Stimulated activated CD8-positive, alpha-beta memory T cell treated with anti-CD3 and anti-CD28 coated beads, Interleukin-7, amount 100 ng/mL, for 48 hours (primary cell): ENCODE measurements around the gene ZNF41.
"Not testable (repeated sequence)": the region's sequence is repeated elsewhere in the genome, so short reads cannot be mapped to it uniquely, and the experiment has no call there.

ENCODE experiments used
- DNase-seq, 2 donors: peaks; one replicate each; pipeline ENCODE4 v3.0.0-alpha.2; 2020; ENCODE audit warnings: low read depth in 1 of 2; ENCODE audit errors: extremely low read depth in 1 of 2

The ZNF41 gene

DNA sequence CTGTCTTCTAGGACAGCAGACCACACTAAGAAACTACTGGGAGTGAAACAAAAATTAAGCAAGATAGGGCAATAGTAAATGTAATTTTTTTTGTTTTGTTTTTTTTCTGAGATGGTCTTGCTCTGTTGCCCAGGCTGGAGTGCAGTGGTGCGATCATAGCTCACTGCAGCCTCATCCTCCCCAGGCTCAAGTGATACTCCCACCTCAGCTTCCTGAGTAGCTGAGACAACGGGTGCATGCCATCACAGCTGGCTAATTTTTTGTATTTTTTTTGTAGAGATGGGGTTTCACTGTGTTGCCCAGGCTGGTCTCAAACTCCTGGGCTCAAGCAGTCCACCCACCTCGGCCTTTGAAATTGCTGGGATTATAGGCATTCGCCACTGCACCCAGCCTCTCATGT is 9.1 kb upstream of the ZNF41 start:
- not testable (repeated sequence) for DNase-seq

DNA sequence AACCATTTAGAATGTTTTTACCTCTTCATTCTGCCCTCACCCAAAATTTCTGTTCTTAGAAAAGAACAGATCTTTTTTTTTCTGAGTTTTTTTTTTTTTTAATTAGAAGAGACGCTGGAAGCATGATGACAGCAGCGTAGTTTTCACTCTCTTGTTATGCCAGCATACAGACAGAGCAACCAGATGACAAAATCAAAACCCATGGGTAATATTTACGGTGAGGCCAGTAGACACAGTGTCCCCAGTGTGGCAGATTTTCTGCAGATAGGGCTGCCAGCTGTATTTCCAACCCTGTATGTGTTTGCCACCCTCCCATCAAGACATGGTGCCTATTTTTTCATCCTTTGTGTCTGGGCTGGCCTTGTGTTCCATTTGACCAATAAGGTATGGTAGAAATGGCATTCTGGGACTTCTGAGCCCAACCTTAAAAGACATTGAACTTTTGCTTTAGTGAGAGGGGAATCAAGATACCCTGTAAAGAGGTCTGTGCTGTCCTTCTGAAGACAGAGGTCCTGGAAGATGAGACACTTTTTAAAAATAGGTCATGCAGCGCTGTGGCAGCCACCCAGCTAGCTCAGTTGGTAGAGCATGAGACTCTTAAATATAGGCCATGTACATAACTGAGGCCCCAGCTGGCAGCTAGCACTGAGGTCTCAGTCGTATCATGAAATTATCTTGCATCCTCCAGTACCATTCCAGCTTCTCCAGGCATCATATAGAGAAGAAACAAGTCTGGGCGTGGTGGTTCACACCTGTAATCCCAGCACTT is 6.7 kb upstream of the ZNF41 start:
- DNase-seq: no peak

- no peak for DNase-seq
Observed at GRCh38 chrX:47484885-47485284, 1.9 kb upstream of the ZNF41 start.

- no peak for DNase-seq
Observed at GRCh38 chrX:47483306-47484268, 565 bp upstream of the ZNF41 start.

GRCh38 chrX:47482065-47482511 is 934 bp downstream of the ZNF41 start:
- peak in 1 of 2 donors; percentile 11 for DNase-seq

GRCh38 chrX:47481160-47481559 is 1.9 kb downstream of the ZNF41 start:
- DNase-seq: no peak

DNA sequence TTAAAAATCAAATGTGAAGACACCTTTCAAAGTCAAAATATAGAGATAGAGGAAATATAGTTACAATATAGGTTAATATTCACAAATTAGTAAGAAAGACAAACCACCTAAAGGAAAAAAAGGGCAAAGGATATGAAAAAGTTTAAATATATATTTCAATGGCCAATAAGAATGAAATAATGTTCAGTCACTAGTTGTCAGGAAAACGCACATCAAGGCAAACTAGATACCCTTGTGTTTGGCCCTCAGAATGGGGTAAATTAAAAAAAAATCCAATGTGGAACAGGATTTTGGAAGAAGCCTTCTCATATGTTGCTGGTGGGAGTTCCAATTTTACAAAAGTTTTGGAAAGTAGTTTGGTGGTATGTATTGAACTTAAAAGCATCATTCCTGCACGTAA is 2.4 kb downstream of the ZNF41 start:
- DNase-seq: no peak

DNA sequence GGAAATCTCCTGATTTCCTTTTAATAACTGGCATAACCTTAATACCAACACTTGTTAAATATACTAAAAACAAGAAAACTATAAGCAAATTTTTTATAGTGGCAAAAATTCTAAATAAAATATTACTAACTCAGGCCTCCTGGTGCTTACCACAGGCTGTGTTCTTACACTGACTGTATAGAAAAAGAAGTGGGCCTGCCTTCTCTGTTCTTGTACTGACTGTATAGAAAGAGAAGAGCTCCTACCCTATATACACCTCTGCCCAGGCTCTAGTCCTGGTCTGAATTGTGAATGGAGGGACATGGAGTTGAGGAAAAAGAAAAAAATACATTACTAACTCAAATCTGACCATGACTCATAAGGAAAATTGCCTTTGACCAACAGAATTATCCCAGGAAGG is 7.5 kb downstream of the ZNF41 start:
- DNase-seq: no peak

GRCh38 chrX:47467106-47467505 is 15.9 kb downstream of the ZNF41 start:
- no peak for DNase-seq

DNA sequence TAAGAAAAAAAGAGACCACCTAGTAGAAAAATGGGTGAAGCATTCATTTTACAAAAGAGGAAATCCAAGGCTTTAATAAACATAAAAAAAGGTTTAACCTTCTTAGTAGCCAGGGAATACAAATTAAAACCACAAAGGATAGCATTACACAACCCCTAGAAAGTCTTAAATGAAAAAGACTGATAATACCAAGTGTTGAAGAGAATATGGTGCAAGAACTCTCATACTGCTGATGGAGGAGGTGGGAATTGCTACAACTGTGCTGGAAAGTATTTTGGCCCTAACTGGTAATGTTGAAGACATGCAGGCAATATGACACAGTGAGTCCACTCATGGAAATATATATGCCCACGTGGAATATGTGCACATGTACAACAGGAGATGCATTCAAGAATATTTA is 22.5 kb downstream of the ZNF41 start:
- DNase-seq: no peak

- DNase-seq: no peak
Observed at GRCh38 chrX:47458528-47458927, 24.5 kb downstream of the ZNF41 start.

DNA sequence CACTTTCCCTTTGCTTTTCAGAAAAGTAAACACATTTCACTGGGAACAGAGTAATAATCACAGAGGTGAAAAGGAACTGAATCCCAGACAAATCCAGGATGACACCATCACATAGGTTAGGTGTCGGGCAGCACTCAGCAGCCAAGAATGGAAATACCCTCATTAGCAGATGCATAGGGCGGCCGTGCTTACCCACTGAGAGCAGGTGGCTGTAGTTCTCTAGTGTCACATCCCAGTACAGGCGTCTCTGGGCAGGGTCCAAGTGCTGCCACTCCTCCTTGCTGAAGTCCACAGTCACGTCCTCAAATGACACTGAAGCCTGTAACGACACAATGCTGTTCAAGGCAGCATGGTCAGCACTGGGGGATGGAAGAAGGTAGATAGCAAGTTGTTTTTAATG is 26.9 kb downstream of the ZNF41 start:
- no peak for DNase-seq

DNA sequence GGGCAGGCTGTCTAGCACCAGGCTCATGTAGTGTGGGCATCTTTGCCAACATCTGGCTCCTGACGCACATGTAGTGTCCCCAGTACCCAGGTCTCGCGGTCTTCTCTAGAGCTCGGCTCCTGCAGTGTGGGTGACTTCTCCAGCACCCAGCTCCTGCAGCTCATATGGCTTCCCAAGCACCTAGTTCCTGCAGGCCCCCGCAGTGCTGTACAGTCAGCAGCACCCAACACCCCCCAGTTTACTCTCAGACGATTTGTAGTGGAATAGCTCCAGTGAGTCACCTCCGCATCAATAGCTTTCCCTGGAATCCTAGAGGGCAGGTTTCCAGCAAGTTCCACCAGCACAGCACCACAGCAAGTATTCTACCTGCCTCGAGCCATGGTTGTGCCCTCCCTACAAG is 30.9 kb downstream of the ZNF41 start:
- DNase-seq: no peak

DNA sequence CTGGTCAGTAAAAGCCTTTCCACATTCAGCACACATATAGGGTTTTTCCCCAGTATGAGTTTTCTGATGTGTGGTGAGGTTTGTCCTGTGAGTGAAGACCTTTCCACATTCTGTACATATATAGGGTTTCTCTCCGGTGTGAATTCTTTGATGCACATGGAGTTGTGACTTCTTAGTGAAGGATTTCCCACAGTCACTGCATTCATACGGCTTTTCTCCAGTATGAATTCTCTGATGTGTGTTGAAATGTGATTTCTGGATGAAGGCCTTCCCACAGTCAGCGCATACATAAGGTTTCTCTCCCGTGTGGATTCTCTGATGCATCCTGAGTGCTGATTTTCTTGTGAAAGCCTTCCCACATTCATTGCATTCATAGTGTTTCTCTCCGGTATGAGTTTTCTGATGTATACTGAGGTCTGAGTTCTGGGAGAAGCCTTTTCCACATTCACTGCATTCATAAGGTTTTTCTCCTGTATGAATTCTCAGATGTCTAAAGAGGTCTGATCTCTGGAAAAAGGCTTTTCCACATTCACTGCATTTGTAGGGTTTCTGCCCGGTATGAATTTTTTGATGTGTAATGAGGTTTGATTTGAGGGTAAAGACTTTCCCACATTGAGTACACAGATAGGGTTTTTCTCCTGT is 34.7 kb downstream of the ZNF41 start:
- no peak for DNase-seq

GRCh38 chrX:47447607-47448006 is 35.4 kb downstream of the ZNF41 start:
- DNase-seq: no peak

GRCh38 chrX:47446971-47447370 is 36.1 kb downstream of the ZNF41 start:
- DNase-seq: no peak

DNA sequence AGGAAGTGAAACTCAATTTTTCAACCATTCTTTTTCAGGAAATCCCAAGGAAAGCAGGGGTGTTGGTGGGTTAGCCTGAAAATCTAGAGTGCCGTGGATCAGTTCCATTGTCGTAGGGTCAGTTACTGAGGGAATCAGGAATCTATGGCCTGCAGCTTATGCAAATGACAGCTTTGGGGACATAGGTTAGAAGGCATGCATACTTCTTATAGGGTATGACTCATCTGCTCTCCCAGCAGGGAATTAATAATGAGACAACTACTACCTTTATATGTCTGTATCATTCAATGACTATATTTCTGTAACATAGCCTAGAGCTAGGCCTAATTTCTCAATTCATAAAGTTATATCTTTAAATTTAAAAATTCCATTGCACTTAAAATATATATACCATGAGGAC is 36.6 kb downstream of the ZNF41 start:
- DNase-seq: no peak

DNA sequence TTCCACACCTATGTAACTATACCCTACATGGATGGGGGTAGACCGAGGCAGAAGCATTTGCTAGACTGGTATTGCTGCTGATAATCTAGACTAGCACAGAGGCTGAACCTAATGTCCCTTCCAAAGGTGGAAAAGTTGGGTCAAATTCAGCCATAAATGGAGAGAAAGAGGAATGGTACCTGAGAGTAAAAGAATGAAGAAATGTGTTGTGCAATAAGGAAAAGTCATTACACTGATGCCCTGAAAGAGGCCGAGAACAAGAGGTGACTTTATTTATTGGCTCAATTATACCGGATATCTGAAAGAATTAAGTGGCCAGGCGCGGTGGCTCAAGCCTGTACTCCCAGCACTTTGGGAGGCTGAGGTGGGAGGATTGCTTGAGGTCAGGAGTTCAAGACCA is 52.1 kb downstream of the ZNF41 start:
- no peak for DNase-seq

DNA sequence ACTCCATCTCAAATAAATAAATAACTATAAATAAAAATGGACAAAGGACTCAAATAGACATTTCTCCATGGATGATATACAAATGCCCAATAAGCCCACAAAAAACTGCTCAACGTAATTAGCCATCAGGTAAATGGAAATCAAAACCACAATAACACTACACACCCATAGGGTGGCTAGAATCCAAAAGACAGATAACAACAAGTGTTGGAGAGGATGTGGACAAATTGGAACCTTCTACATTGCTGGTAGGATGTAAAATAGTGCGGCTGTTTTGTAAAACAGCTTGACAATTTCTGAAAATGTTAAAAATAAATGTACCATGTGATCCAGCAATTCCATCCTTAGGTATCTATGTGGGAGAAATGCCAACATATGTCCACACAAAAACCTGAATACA is 60.6 kb downstream of the ZNF41 start:
- no peak for DNase-seq

DNA sequence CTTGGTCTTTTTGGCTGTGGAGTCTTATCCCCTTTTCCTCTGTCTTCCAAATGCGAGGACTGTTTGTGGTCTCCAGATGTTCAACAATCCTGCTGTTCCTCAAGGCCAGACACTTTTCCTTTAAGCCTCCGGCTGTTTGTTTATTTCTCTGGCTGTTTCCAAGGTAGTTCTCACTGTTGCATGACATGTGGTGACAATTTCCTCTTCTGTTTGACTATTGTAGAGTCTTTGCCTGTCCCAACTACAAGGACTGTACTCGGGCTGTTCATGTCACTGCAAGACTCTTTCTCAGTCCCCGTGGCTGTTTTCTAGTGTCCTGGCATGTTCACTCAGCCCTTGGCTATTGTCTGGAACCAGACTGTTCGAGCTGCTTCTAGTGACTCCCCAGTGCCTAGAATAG is 62.1 kb downstream of the ZNF41 start:
- no peak for DNase-seq

DNA sequence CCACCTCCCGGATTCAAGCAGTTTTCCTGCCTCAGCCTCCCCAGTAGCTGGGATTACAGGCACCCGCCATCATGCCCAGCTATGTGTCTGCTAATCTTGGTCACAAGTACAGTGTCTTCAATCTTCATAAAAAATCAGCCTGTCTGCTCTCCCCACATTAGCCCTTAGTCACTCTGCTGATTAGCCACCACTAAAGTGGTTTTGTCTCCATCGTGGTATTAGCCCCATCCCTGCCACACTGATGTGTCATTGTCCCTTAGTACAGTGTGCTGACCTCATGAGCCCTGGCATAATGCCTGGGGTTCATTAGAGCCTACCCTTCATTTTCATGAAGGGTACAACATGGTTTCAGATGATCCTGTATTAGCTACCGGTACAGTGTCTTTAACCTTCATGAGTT is 62.8 kb downstream of the ZNF41 start:
- no peak for DNase-seq
